Transverse colon (tissue), 4 donors: ENCODE results near the gene FAM20A.

Experiments
- EP300 ChIP-seq: sonication (generic); formaldehyde crosslinking; IDR thresholded peaks from one replicate; pipeline ENCODE4 v1.6.1; 2017; ENCODE audit warnings: antibody characterized with exemption, low read depth
- POLR2A ChIP-seq: fragments of 450-650 bp; IDR thresholded peaks from one replicate; pipeline ENCODE4 v1.6.1; 2016; ENCODE audit warnings: antibody characterized with exemption, mild to moderate bottlenecking, moderate library complexity
- POLR2AphosphoS5 ChIP-seq, 3 donors: sonication (generic); formaldehyde crosslinking; IDR thresholded peaks; one replicate each; pipeline ENCODE4 v1.6.1; 2016; ENCODE audit warnings: antibody characterized with exemption in 3 of 3
- TF ChIP-seq, protein P1 (sequence below), 5 experiments: fragments of 200-600 bp in 3 of 5; fragments of 450-650 bp in 2 of 5; sonication (generic) in 3 of 5; IDR thresholded peaks; 1 replicate in 2 of 5; 2 replicates in 3 of 5; pipeline ENCODE4 v1.5.1; 2016 to 2017; ENCODE audit warnings: antibody characterized with exemption in 5 of 5, inconsistent platforms in 3 of 5, mild to moderate bottlenecking in 2 of 5, moderate library complexity in 1 of 5

DNA sequence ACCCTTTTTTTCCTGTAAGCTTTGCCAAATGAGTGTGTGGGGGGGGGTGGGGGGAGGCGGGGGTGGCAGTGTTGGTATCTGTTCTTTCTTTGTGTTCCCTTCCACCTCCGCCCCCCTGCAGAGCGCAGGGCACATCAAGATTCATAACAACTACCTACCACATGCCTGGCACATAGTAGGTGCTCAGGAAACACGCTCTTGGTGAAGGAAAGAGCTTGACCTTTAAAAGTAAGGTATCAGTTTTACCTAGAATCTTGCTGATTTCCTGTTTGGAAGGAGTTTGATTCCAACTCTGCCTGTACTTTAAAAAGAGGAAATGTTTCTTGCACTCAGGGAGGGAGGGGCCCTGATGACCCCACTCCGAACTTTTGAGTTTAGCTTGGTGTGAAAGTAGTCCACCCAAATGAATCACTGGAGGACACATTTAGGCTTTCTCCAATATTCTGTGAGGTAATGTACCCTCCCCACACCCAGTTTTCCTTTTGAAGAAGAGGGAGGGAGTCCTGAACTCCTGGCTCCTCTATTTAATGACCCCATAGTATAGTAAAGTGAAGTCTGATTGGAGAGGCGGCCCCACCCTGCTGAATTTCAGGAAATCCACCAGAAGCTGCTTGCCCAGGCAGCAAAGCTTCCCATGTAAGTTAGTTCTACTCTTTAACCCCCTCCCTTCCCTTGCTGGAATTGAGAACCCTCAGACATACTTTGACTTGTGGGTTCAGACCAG, 560 bp upstream of the FAM20A start:
- TF ChIP-seq POLR2A, result no peak
- TF ChIP-seq, protein P1, sequence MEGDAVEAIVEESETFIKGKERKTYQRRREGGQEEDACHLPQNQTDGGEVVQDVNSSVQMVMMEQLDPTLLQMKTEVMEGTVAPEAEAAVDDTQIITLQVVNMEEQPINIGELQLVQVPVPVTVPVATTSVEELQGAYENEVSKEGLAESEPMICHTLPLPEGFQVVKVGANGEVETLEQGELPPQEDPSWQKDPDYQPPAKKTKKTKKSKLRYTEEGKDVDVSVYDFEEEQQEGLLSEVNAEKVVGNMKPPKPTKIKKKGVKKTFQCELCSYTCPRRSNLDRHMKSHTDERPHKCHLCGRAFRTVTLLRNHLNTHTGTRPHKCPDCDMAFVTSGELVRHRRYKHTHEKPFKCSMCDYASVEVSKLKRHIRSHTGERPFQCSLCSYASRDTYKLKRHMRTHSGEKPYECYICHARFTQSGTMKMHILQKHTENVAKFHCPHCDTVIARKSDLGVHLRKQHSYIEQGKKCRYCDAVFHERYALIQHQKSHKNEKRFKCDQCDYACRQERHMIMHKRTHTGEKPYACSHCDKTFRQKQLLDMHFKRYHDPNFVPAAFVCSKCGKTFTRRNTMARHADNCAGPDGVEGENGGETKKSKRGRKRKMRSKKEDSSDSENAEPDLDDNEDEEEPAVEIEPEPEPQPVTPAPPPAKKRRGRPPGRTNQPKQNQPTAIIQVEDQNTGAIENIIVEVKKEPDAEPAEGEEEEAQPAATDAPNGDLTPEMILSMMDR (IDR thresholded peaks at IDR 0.05), result no peak
- TF ChIP-seq POLR2AphosphoS5 (IDR thresholded peaks at IDR 0.05), result no peak
- no peak for TF ChIP-seq EP300
